Astrocyte (in vitro differentiated cells and primary cell): ENCODE measurements around the gene SRD5A1. TPM values are rescaled to one million over a fixed set of nuclear protein-coding genes. Genes with fewer than 3 reads are reported as not detected.

Experiments used
- DNase-seq: peaks from one replicate; pipeline ENCODE4 v3.0.0-alpha.2; 2010; ENCODE audit warnings: low read depth
- FAIRE-seq: peaks from 2 replicates; lab custom pipeline; 2011; peaks lifted over from hg19 to GRCh38; lab: Jason Lieb, UNC
- H2AFZ ChIP-seq: 2 replicates; pipeline ENCODE4 v1.6.0; 2012; ENCODE audit warnings: low read depth, low read length, inconsistent platforms
- H3K27ac ChIP-seq: 2 replicates; pipeline ENCODE4 v1.5.1; 2011; ENCODE audit warnings: low read depth, low read length, inconsistent platforms
- H3K27me3 ChIP-seq: 2 replicates; pipeline ENCODE4 v1.6.0; 2011; ENCODE audit warnings: low read length, inconsistent platforms; ENCODE audit not compliant: insufficient read depth
- H3K36me3 ChIP-seq: 2 replicates; pipeline ENCODE4 v1.5.1; 2011; ENCODE audit warnings: low read length, inconsistent platforms; ENCODE audit not compliant: insufficient read depth
- H3K4me1 ChIP-seq: 2 replicates; pipeline ENCODE4 v1.5.1; 2011; ENCODE audit warnings: low read length, inconsistent platforms; ENCODE audit not compliant: insufficient read depth
- H3K4me2 ChIP-seq: 2 replicates; pipeline ENCODE4 v1.6.0; 2012; ENCODE audit warnings: low read length, inconsistent platforms
- H3K4me3 ChIP-seq: 2 replicates; pipeline ENCODE4 v1.5.1; 2011; ENCODE audit warnings: low read depth, mild to moderate bottlenecking, low read length, inconsistent platforms; ENCODE audit not compliant: insufficient read depth
- H3K79me2 ChIP-seq: 2 replicates; pipeline ENCODE4 v1.6.0; 2012; ENCODE audit warnings: mild to moderate bottlenecking, low read length, inconsistent platforms; ENCODE audit not compliant: insufficient read depth
- H3K9ac ChIP-seq: 2 replicates; pipeline ENCODE4 v1.6.0; 2012; ENCODE audit warnings: mild to moderate bottlenecking, low read length, inconsistent platforms
- H3K9me3 ChIP-seq: 2 replicates; pipeline ENCODE4 v1.5.1; 2012; ENCODE audit warnings: low read depth, mild to moderate bottlenecking, low read length, inconsistent platforms; ENCODE audit not compliant: insufficient read depth
- H4K20me1 ChIP-seq: 2 replicates; pipeline ENCODE4 v1.6.0; 2012; ENCODE audit warnings: low read length, inconsistent platforms; ENCODE audit not compliant: insufficient read depth
- H3K27ac Mint-ChIP-seq: one replicate; pipeline ENCODE4 v1.8.0; 2021; ENCODE audit warnings: mild to moderate bottlenecking, mixed read lengths; ENCODE audit not compliant: unreplicated experiment
- H3K27me3 Mint-ChIP-seq: one replicate; pipeline ENCODE4 v1.8.0; 2021; ENCODE audit warnings: low read depth, mixed read lengths; ENCODE audit not compliant: unreplicated experiment
- H3K36me3 Mint-ChIP-seq: one replicate; pipeline ENCODE4 v1.8.0; 2021; ENCODE audit warnings: low read depth, mixed read lengths; ENCODE audit not compliant: unreplicated experiment
- H3K4me1 Mint-ChIP-seq: one replicate; pipeline ENCODE4 v1.8.0; 2021; ENCODE audit warnings: low read depth, mixed read lengths; ENCODE audit not compliant: unreplicated experiment
- H3K4me3 Mint-ChIP-seq: one replicate; pipeline ENCODE4 v1.8.0; 2021; ENCODE audit warnings: mild to moderate bottlenecking, moderate library complexity, mixed read lengths; ENCODE audit not compliant: unreplicated experiment
- H3K9me3 Mint-ChIP-seq: one replicate; pipeline ENCODE4 v1.8.0; 2021; ENCODE audit warnings: mild to moderate bottlenecking, mixed read lengths; ENCODE audit not compliant: unreplicated experiment
- EZH2 ChIP-seq: IDR thresholded peaks from 2 replicates; pipeline ENCODE4 v1.6.1; 2012; ENCODE audit warnings: mild to moderate bottlenecking, low read length, inconsistent platforms; ENCODE audit not compliant: insufficient read depth
- total RNA-seq: library from RNA; stranded (reverse); gene quantifications from 2 replicates; pipeline ENCODE4 v1.2.1, GENCODE V29; 2021
- TF ChIP-seq, protein P1 (sequence below): IDR thresholded peaks from 2 replicates; pipeline ENCODE4 v1.5.1; 2011; ENCODE audit warnings: low read depth, mild to moderate bottlenecking, inconsistent platforms, low read length, moderate library complexity; ENCODE audit not compliant: insufficient read depth

The SRD5A1 gene
- total RNA-seq, 1 donor from 2014 or later, result 27.6 TPM

DNA sequence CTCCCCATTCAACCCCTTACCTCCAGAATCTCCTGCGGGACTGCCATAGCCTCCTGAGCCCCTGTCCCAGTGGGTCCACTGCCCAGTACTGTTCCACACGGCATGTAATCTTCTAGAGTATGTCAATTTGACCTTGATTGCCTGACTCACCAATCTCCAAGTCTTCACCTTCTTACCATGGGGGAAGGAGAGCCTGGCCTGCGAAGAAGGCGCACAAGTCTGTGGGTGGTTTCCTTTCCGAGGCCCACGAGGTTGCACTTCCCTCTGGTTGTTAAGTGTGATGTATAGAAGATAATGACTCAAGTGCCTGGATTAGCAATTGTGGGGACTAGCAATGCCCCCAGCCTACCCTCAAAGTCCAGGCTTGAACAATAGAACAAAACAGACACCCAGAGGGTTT is 71.8 kb downstream of the SRD5A1 start:
- Histone ChIP-seq H3K36me3 (no peaks in the 10 kb centered on the region), H3K4me2 (peak overlapping the region; percentile 80), H3K9ac (peak overlapping the region; percentile 72), H3K4me3 (peak overlapping the region; percentile 15), H4K20me1 (no peaks in the 10 kb centered on the region), H3K79me2 (no peaks in the 10 kb centered on the region), H3K4me1 (peaks cover 33% of the 10 kb centered on the region), H3K27ac (peak overlapping the region; percentile 90), H2AFZ (peak overlapping the region; percentile 78), H3K9me3 (no peaks in the 10 kb centered on the region), H3K27me3 (no peaks in the 10 kb centered on the region)
- peaks cover 3% of the 10 kb centered on the region for H3K27me3 Mint-ChIP-seq
- peaks cover 29% of the 10 kb centered on the region for H3K4me1 Mint-ChIP-seq
- TF ChIP-seq, protein P1, sequence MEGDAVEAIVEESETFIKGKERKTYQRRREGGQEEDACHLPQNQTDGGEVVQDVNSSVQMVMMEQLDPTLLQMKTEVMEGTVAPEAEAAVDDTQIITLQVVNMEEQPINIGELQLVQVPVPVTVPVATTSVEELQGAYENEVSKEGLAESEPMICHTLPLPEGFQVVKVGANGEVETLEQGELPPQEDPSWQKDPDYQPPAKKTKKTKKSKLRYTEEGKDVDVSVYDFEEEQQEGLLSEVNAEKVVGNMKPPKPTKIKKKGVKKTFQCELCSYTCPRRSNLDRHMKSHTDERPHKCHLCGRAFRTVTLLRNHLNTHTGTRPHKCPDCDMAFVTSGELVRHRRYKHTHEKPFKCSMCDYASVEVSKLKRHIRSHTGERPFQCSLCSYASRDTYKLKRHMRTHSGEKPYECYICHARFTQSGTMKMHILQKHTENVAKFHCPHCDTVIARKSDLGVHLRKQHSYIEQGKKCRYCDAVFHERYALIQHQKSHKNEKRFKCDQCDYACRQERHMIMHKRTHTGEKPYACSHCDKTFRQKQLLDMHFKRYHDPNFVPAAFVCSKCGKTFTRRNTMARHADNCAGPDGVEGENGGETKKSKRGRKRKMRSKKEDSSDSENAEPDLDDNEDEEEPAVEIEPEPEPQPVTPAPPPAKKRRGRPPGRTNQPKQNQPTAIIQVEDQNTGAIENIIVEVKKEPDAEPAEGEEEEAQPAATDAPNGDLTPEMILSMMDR, result no peak
- TF ChIP-seq EZH2, result no peak
- DNase-seq (peak; percentile 44), FAIRE-seq (no peak)
- peak overlapping the region; percentile 97 for H3K27ac Mint-ChIP-seq
- H3K4me3 Mint-ChIP-seq, result peak overlapping the region; percentile 30
- peaks cover 2% of the 10 kb centered on the region for H3K9me3 Mint-ChIP-seq
- no peaks in the 10 kb centered on the region for H3K36me3 Mint-ChIP-seq

DNA sequence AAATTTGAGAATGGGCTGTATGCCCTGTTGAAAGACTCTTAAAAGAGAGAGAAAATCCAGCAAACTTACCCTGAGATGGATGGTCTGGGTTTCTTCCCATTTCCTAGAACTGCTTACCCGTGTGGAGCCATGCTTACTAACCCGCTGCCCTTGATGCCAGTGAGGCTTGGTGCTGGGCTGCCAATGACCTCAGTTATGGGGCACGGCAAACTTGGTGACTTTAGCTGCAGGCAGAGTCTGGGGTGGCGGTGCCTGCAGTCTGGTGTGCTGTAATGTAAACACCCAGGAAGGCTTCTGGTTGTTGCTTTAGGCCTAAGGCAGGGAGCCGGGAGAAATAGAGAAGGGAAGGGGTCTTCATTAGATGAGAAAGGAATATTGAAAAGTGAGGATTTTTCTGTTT is 72.7 kb downstream of the SRD5A1 start:
- FAIRE-seq, result no peak
- peaks cover 33% of the 10 kb centered on the region for H3K4me1 ChIP-seq
- H3K9ac ChIP-seq, result no peak overlapping the region
- Mint-ChIP-seq H3K27me3 (peaks cover 3% of the 10 kb centered on the region), H3K4me3 (no peak overlapping the region), H3K4me1 (peaks cover 29% of the 10 kb centered on the region), H3K27ac (no peak overlapping the region), H3K36me3 (no peaks in the 10 kb centered on the region), H3K9me3 (peaks cover 2% of the 10 kb centered on the region)
- no peaks in the 10 kb centered on the region for H3K27me3 ChIP-seq
- TF ChIP-seq EZH2, result no peak
- no peaks in the 10 kb centered on the region for H3K79me2 ChIP-seq
- H4K20me1 ChIP-seq, result no peaks in the 10 kb centered on the region
- H3K27ac ChIP-seq, result no peak overlapping the region
- H3K4me2 ChIP-seq, result no peak overlapping the region
- H2AFZ ChIP-seq, result no peak overlapping the region
- DNase-seq, result no peak
- H3K36me3 ChIP-seq, result no peaks in the 10 kb centered on the region
- no peaks in the 10 kb centered on the region for H3K9me3 ChIP-seq
- no peak overlapping the region for H3K4me3 ChIP-seq

DNA sequence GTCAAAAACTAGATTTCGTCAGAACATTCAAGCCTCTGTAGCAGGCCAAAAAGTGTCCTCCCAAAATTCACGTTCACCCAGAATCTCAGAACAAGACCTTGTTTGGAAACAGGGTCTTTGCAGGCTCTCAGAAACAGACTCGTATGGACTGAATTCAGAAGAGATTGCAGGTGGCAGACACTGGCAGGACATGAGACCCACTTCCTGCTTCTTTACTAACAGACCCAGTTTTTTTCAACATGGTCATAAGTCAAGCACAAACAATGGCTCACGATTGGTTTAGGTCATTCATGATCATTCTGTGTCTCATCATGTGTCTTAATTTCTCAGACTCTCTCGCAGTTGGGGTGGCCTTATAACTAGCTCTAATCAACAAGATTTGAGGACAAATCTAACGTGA is 74.6 kb downstream of the SRD5A1 start:
- no peaks in the 10 kb centered on the region for H3K36me3 ChIP-seq
- Mint-ChIP-seq H3K36me3 (no peaks in the 10 kb centered on the region), H3K4me1 (peaks cover 24% of the 10 kb centered on the region), H3K27me3 (peaks cover 3% of the 10 kb centered on the region), H3K9me3 (no peaks in the 10 kb centered on the region), H3K27ac (no peak overlapping the region), H3K4me3 (no peak overlapping the region)
- H3K27me3 ChIP-seq, result no peaks in the 10 kb centered on the region
- FAIRE-seq (no peak), DNase-seq (no peak)
- H3K4me1 ChIP-seq, result peaks cover 24% of the 10 kb centered on the region
- no peak overlapping the region for H3K4me2 ChIP-seq
- H3K79me2 ChIP-seq, result no peaks in the 10 kb centered on the region
- no peak overlapping the region for H3K4me3 ChIP-seq
- no peaks in the 10 kb centered on the region for H4K20me1 ChIP-seq
- H3K9me3 ChIP-seq, result no peaks in the 10 kb centered on the region
- TF ChIP-seq, protein P1, result no peak
- no peak for TF ChIP-seq EZH2
- no peak overlapping the region for H3K27ac ChIP-seq
- H2AFZ ChIP-seq, result no peak overlapping the region
- H3K9ac ChIP-seq, result no peak overlapping the region
